PC-9 (cell line): ENCODE measurements around the gene LILRB3.

ENCODE experiments used
- EZH2 ChIP-seq: fragments of 200-600 bp; sonication (generic); IDR thresholded peaks from 2 replicates; pipeline ENCODE4 v1.8.0; 2017; ENCODE audit warnings: antibody characterized with exemption, low read depth
- TF ChIP-seq, protein P1 (sequence below): fragments of 200-600 bp; sonication (generic); conservative IDR thresholded peaks from 2 replicates; pipeline ENCODE4 v1.6.1; 2017; ENCODE audit warnings: mixed run types, antibody characterized with exemption, mild to moderate bottlenecking, moderate library complexity

DNA sequence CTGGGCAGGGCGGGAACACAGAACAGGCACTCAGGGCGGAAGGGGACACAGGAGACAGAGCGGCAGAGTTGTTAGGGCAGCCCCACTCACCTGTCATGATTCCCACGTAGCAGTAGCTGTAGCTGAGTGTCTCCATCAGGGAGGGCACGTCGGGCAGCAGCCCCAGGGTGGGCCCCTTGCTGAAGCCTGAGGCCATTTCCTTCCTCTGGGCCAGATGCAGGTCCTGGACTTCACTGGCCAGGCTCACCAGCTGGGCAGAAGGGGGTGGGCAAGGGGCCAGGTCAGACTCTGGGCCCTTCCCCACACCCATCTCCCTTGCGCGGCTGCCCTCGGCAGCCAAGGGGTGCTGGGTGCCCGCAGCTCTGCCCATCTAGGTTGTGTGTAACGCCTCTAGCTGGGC is 39.4 kb downstream of the LILRB3 start:
- TF ChIP-seq, protein P1, sequence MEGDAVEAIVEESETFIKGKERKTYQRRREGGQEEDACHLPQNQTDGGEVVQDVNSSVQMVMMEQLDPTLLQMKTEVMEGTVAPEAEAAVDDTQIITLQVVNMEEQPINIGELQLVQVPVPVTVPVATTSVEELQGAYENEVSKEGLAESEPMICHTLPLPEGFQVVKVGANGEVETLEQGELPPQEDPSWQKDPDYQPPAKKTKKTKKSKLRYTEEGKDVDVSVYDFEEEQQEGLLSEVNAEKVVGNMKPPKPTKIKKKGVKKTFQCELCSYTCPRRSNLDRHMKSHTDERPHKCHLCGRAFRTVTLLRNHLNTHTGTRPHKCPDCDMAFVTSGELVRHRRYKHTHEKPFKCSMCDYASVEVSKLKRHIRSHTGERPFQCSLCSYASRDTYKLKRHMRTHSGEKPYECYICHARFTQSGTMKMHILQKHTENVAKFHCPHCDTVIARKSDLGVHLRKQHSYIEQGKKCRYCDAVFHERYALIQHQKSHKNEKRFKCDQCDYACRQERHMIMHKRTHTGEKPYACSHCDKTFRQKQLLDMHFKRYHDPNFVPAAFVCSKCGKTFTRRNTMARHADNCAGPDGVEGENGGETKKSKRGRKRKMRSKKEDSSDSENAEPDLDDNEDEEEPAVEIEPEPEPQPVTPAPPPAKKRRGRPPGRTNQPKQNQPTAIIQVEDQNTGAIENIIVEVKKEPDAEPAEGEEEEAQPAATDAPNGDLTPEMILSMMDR = no peak
- TF ChIP-seq EZH2 = no peak
